Measurements from ENCODE around the gene STN1.

STN1 gene

DNA sequence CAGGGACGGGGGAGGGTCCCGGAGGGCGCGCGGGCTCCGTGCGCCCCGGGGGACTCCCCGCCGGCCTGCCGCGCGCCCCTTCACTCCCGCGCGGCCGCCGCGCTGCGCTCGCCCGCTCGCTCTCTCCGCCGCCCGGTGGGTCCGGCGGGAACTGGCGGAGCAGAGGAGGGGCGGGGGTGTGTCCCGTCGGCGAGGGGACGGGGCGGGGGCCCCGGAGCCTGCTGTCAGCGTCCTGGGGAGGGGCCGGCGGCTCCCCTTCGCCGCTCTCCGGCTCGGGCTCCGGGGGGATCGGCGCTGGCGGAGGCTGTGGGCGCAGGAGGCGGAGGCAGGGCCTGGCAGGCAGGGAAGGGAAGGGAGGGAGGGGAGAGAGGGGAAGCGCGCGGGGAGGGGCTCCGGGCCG lies 62.6 kb downstream of the STN1 start, which contains the start of gene SH3PXD2A:
Gene SH3PXD2A (minus strand): TSS at position 153 of the 400 bp plus-strand sequence. CDS start 310 bp downstream, outside the sequence.
- Histone ChIP-seq H3K36me3 (ENCODE audit: control insufficient read depth, low read depth, low read length) (no peaks in the 10 kb centered on the region), H3K4me1 (ENCODE audit: control insufficient read depth, low read depth, low read length) (peaks cover 12% of the 10 kb centered on the region), H3K27ac (ENCODE audit: low read length) (no peak within 1 kb of the TSS), H3K4me3 (ENCODE audit: low read length) (peak within 1 kb of the TSS; percentile 75), H3K9me3 (ENCODE audit: control insufficient read depth, low read depth, low read length) (no peaks in the 10 kb centered on the region), H3K9ac (ENCODE audit: low read length) (no peak within 1 kb of the TSS), H3K27me3 (ENCODE audit: control insufficient read depth, insufficient read depth, low read length) (peaks cover 44% of the 10 kb centered on the region)

- Histone ChIP-seq H3K36me3 (ENCODE audit: control insufficient read depth, low read depth, low read length) (no peaks in the 10 kb centered on the region), H3K4me1 (ENCODE audit: control insufficient read depth, low read depth, low read length) (peaks cover 12% of the 10 kb centered on the region), H3K27ac (ENCODE audit: low read length) (no peak overlapping the region), H3K9me3 (ENCODE audit: control insufficient read depth, low read depth, low read length) (no peaks in the 10 kb centered on the region), H3K9ac (ENCODE audit: low read length) (no peak overlapping the region), H3K4me3 (ENCODE audit: low read length) (peak overlapping the region; percentile 75), H3K27me3 (ENCODE audit: control insufficient read depth, insufficient read depth, low read length) (peaks cover 44% of the 10 kb centered on the region)
Measured at GRCh38 chr10:103854686-103855391, 63.1 kb downstream of the STN1 start.

DNA sequence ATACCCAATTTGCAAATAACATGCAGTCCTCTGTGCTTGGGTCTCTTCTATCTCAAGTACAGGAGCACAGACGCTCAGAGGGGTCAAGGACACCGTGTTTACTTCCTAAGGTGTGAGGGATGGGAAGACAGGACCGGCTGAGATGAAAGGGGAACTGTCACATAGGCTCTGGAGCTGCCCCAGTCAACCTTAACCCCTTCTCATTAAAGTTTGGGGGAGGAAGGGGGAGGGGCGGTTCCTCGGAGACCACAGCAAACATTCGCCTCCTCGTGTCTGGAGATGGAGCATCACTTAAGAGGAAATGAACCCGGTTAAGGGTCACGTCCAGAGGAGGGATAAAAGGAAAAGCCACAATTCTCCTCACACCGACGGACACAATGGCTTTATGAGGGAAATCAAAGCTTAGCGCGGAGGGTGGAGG lies 63.7 kb downstream of the STN1 start:
- Histone ChIP-seq H3K36me3 (ENCODE audit: control insufficient read depth, low read depth, low read length) (no peaks in the 10 kb centered on the region), H3K9me3 (ENCODE audit: control insufficient read depth, low read depth, low read length) (no peaks in the 10 kb centered on the region), H3K4me3 (ENCODE audit: low read length) (peak overlapping the region; percentile 75), H3K9ac (ENCODE audit: low read length) (no peak overlapping the region), H3K27me3 (ENCODE audit: control insufficient read depth, insufficient read depth, low read length) (peaks cover 44% of the 10 kb centered on the region), H3K4me1 (ENCODE audit: control insufficient read depth, low read depth, low read length) (peaks cover 12% of the 10 kb centered on the region), H3K27ac (ENCODE audit: low read length) (no peak overlapping the region)

DNA sequence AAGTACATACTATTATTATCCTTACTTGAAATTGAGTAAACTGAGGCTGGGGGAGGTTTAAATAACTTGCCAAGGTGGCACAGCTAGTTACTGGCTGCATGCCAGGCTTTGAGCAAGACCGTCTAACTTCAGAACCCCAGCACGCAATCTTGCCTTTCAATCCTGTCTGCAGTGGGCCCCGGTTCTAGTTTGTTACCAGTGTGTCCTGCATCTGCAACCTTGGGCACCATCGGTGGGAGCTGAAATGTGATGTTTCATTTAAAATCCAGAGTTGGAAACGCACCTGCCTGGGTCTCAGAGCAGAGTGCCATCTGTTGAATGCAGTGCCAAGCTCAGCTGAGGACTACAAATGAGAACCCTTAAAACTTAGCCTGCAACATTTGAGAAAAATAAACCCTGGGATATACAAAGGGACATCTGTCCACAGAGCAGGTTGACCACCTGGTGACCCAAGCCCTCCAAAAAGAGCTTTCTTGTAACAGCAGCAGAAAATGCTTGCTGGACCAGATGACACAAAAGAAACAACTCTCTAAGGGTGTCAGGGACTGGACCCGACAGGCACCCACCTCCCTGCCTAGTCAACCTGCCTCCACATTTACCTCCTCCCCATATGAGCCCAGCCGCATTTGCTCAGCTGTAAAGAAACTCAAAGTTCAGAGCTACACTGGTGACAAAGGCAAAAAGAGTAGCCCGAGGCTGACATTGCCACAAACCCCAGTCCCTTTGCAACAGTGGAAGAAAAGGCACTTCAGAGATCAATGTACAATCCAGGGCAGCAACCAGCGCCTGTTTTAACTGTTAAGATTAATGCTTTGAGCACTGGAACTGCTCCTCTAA lies 64.3 kb downstream of the STN1 start:
- H3K27me3 ChIP-seq (ENCODE audit: control insufficient read depth, insufficient read depth, low read length) = peaks cover 44% of the 10 kb centered on the region
- no peaks in the 10 kb centered on the region for H3K36me3 ChIP-seq (ENCODE audit: control insufficient read depth, low read depth, low read length)
- no peak overlapping the region for H3K9ac ChIP-seq (ENCODE audit: low read length)
- H3K4me1 ChIP-seq (ENCODE audit: control insufficient read depth, low read depth, low read length) = peaks cover 12% of the 10 kb centered on the region
- no peaks in the 10 kb centered on the region for H3K9me3 ChIP-seq (ENCODE audit: control insufficient read depth, low read depth, low read length)
- no peak overlapping the region for H3K27ac ChIP-seq (ENCODE audit: low read length)
- peak overlapping the region; percentile 75 for H3K4me3 ChIP-seq (ENCODE audit: low read length)

GRCh38 chr10:103852856-103853255 lies 65.1 kb downstream of the STN1 start:
- peaks cover 44% of the 10 kb centered on the region for H3K27me3 ChIP-seq (ENCODE audit: control insufficient read depth, insufficient read depth, low read length)
- no peaks in the 10 kb centered on the region for H3K9me3 ChIP-seq (ENCODE audit: control insufficient read depth, low read depth, low read length)
- H3K4me3 ChIP-seq (ENCODE audit: low read length) = no peak overlapping the region
- H3K4me1 ChIP-seq (ENCODE audit: control insufficient read depth, low read depth, low read length) = peaks cover 12% of the 10 kb centered on the region
- no peak overlapping the region for H3K27ac ChIP-seq (ENCODE audit: low read length)
- no peak overlapping the region for H3K9ac ChIP-seq (ENCODE audit: low read length)
- H3K36me3 ChIP-seq (ENCODE audit: control insufficient read depth, low read depth, low read length) = no peaks in the 10 kb centered on the region

GRCh38 chr10:103852189-103852711 lies 65.7 kb downstream of the STN1 start:
- no peak overlapping the region for H3K27ac ChIP-seq (ENCODE audit: low read length)
- H3K36me3 ChIP-seq (ENCODE audit: control insufficient read depth, low read depth, low read length) = no peaks in the 10 kb centered on the region
- peaks cover 12% of the 10 kb centered on the region for H3K4me1 ChIP-seq (ENCODE audit: control insufficient read depth, low read depth, low read length)
- H3K9ac ChIP-seq (ENCODE audit: low read length) = no peak overlapping the region
- H3K4me3 ChIP-seq (ENCODE audit: low read length) = no peak overlapping the region
- H3K9me3 ChIP-seq (ENCODE audit: control insufficient read depth, low read depth, low read length) = no peaks in the 10 kb centered on the region
- H3K27me3 ChIP-seq (ENCODE audit: control insufficient read depth, insufficient read depth, low read length) = peaks cover 40% of the 10 kb centered on the region

- peaks cover 8% of the 10 kb centered on the region for H3K4me1 ChIP-seq (ENCODE audit: control insufficient read depth, low read depth, low read length)
- no peaks in the 10 kb centered on the region for H3K36me3 ChIP-seq (ENCODE audit: control insufficient read depth, low read depth, low read length)
- H3K9ac ChIP-seq (ENCODE audit: low read length) = no peak overlapping the region
- no peak overlapping the region for H3K4me3 ChIP-seq (ENCODE audit: low read length)
- H3K27ac ChIP-seq (ENCODE audit: low read length) = no peak overlapping the region
- H3K27me3 ChIP-seq (ENCODE audit: control insufficient read depth, insufficient read depth, low read length) = peaks cover 31% of the 10 kb centered on the region
- no peaks in the 10 kb centered on the region for H3K9me3 ChIP-seq (ENCODE audit: control insufficient read depth, low read depth, low read length)
Measured at GRCh38 chr10:103851261-103851660, 66.7 kb downstream of the STN1 start.

- H3K4me3 ChIP-seq (ENCODE audit: low read length) = no peak overlapping the region
- H3K9me3 ChIP-seq (ENCODE audit: control insufficient read depth, low read depth, low read length) = no peaks in the 10 kb centered on the region
- H3K27ac ChIP-seq (ENCODE audit: low read length) = no peak overlapping the region
- peaks cover 27% of the 10 kb centered on the region for H3K27me3 ChIP-seq (ENCODE audit: control insufficient read depth, insufficient read depth, low read length)
- H3K36me3 ChIP-seq (ENCODE audit: control insufficient read depth, low read depth, low read length) = no peaks in the 10 kb centered on the region
- H3K4me1 ChIP-seq (ENCODE audit: control insufficient read depth, low read depth, low read length) = peaks cover 8% of the 10 kb centered on the region
- H3K9ac ChIP-seq (ENCODE audit: low read length) = no peak overlapping the region
Measured at GRCh38 chr10:103850572-103850895, 67.5 kb downstream of the STN1 start.

DNA sequence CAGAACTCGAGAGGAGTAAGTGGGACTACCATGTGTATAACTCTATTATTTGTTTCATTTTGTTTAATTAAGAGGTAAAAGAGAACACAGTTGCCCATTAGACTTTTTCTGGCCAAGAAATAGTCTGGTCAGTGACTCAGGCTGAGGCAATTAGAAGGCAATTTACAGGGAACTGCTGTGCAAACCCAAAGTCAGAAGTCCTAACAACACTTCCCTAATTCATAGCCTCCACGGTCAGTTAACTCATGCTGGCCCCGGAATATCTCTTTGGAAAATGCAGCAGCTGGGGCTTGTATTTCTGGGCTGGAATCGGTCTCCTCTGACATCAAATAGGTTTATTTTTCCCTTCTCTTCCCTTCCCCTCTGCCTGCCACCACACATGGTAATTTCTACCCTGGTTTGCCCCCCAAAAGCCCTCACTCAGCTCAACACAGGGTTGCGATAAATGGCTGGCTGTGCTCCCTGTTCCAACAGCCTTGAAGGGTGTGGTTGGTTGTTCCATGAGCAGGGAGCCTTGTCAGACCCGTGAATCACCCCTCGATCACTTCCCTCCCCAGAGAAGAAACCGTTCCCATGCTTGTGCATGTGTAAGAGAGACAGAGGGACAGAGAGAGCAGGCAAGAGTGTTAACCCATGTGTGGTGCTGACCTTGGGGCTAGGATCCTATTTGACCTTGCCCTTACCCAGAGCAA lies 68.0 kb downstream of the STN1 start:
- peaks cover 10% of the 10 kb centered on the region for H3K4me1 ChIP-seq (ENCODE audit: control insufficient read depth, low read depth, low read length)
- H3K4me3 ChIP-seq (ENCODE audit: low read length) = no peak overlapping the region
- H3K27me3 ChIP-seq (ENCODE audit: control insufficient read depth, insufficient read depth, low read length) = peaks cover 26% of the 10 kb centered on the region
- no peaks in the 10 kb centered on the region for H3K36me3 ChIP-seq (ENCODE audit: control insufficient read depth, low read depth, low read length)
- H3K9ac ChIP-seq (ENCODE audit: low read length) = no peak overlapping the region
- H3K27ac ChIP-seq (ENCODE audit: low read length) = no peak overlapping the region
- H3K9me3 ChIP-seq (ENCODE audit: control insufficient read depth, low read depth, low read length) = no peaks in the 10 kb centered on the region

DNA sequence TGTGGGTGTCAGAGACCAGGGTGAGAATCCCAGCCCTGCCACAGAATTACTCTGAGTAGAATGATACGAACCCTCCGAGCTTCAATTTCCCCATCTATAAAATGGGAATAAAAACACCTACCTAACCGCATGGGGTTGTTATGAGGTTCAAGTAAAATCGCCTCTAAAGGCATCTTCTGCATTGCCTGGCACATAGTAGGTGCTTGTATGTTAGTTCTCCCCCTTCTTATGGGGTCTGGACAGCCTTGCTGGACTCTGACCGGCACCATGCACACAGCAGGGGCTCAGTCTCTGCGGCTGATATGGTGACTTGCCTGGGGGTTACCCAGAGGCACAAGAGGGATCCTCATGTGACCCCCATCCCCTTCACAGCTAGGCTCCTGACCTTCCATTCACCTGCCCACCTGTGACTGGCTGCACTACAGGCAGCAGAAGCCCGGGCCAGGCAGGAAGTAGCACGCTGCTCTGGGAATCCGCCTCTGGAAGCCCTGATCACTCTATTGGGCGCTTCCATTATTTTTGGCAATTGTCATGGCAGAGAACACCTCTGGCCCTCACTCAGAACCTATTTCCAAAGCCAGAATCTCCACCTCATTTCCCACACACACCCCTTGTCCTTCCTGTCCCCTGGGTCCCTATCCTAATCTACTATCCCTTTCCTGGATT lies 68.6 kb downstream of the STN1 start:
- Histone ChIP-seq H3K27me3 (ENCODE audit: control insufficient read depth, insufficient read depth, low read length) (peaks cover 20% of the 10 kb centered on the region), H3K36me3 (ENCODE audit: control insufficient read depth, low read depth, low read length) (no peaks in the 10 kb centered on the region), H3K4me3 (ENCODE audit: low read length) (no peak overlapping the region), H3K27ac (ENCODE audit: low read length) (no peak overlapping the region), H3K9me3 (ENCODE audit: control insufficient read depth, low read depth, low read length) (no peaks in the 10 kb centered on the region), H3K9ac (ENCODE audit: low read length) (no peak overlapping the region), H3K4me1 (ENCODE audit: control insufficient read depth, low read depth, low read length) (peaks cover 9% of the 10 kb centered on the region)

GRCh38 chr10:103847909-103848468 lies 70.0 kb downstream of the STN1 start:
- Histone ChIP-seq H3K36me3 (ENCODE audit: control insufficient read depth, low read depth, low read length) (no peaks in the 10 kb centered on the region), H3K4me3 (ENCODE audit: low read length) (no peak overlapping the region), H3K27me3 (ENCODE audit: control insufficient read depth, insufficient read depth, low read length) (peaks cover 6% of the 10 kb centered on the region), H3K27ac (ENCODE audit: low read length) (no peak overlapping the region), H3K9ac (ENCODE audit: low read length) (no peak overlapping the region), H3K4me1 (ENCODE audit: control insufficient read depth, low read depth, low read length) (peaks cover 4% of the 10 kb centered on the region), H3K9me3 (ENCODE audit: control insufficient read depth, low read depth, low read length) (no peaks in the 10 kb centered on the region)

Measured in iPS-18a (cell line).